IPS-18a (cell line): Measurements from ENCODE around the gene DESI1.

Experiments
- H3K27ac ChIP-seq: one replicate; pipeline ENCODE4 v1.5.1; 2013; ENCODE audit warnings: low read length
- H3K27me3 ChIP-seq: one replicate; pipeline ENCODE4 v1.6.1; 2013; ENCODE audit warnings: mild to moderate bottlenecking, low read length; ENCODE audit not compliant: control insufficient read depth, insufficient read depth
- H3K36me3 ChIP-seq: one replicate; pipeline ENCODE4 v1.6.1; 2013; ENCODE audit warnings: low read depth, low read length; ENCODE audit not compliant: control insufficient read depth
- H3K4me1 ChIP-seq: one replicate; pipeline ENCODE4 v1.6.1; 2013; ENCODE audit warnings: low read depth, low read length; ENCODE audit not compliant: control insufficient read depth
- H3K4me3 ChIP-seq: one replicate; pipeline ENCODE4 v1.5.1; 2013; ENCODE audit warnings: low read length
- H3K9ac ChIP-seq: one replicate; pipeline ENCODE4 v1.6.1; 2013; ENCODE audit warnings: mild to moderate bottlenecking, low read length, moderate library complexity
- H3K9me3 ChIP-seq: one replicate; pipeline ENCODE4 v1.6.1; 2013; ENCODE audit warnings: low read depth, low read length; ENCODE audit not compliant: control insufficient read depth

The DESI1 gene

DNA sequence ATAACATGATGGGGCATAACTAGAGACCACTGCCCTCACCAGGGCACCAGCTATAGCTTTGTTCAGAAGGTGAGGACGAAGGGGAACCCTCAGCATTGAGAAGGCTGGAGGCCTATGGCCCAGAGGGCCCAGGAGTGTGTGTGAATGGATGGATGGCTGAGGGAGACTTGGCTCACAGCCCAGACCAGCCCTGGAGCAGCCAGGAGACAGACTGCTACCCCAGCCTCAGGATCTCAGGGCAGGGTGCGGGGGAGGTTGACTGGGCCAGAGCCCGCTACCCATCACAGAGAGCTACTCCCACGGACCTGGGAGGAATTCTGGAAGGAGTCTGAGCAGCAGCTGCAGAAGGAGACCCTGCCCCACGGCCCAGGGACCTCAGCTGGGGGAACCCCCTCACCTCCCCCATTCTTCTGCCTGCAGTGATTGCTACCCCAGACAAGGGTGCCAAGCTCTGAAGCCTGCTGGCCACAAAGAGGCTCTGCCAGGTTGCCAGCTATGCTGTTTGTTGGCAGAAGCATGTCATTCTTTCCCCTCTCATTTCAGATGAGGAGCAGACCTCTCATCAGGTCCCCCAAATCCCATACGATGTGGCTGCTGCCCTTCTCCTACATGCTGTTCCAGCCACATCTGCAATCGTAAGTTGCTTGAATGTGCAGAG lies 65.4 kb downstream of the DESI1 start:
- Histone ChIP-seq H3K9me3 (no peaks in the 10 kb centered on the region), H3K27ac (no peak overlapping the region), H3K27me3 (no peaks in the 10 kb centered on the region), H3K4me3 (no peak overlapping the region), H3K4me1 (peaks cover 3% of the 10 kb centered on the region), H3K36me3 (no peaks in the 10 kb centered on the region), H3K9ac (no peak overlapping the region)

DNA sequence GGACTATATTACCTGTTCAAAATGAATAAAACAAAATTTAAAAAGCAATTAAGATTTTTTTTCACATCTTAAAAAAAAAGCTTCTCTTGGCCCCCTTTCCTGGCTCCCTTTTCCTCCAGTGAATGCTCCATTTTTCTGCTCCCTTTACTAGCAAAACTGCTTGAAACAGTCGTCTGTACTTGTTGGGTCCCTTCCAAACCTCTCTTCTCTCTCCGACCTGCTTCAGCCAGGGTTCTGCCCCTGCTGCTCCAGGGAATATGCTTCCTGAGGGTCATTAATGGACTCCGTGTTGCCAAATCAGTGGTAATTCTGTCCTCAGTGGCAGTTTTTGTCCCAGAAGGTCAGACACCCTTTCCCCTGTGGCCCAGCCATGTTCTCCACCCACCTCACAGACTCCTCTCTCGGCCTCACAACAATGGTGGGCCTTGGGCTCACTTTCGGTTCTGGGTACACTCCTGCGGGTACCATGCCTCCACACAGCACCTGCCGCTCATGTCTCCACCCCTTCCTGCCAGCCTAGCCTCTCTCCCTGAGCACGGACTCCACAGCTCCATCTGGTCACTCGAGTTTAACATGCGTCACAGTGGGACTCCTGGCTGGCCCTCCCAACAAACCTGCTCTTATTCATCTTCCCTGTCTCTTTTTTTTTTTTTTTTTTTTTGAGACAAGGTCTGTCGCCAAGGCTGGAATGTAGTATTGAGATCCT lies 68.8 kb downstream of the DESI1 start:
- no peak overlapping the region for H3K9ac ChIP-seq
- no peaks in the 10 kb centered on the region for H3K36me3 ChIP-seq
- no peak overlapping the region for H3K27ac ChIP-seq
- no peak overlapping the region for H3K4me3 ChIP-seq
- no peaks in the 10 kb centered on the region for H3K4me1 ChIP-seq
- H3K9me3 ChIP-seq: no peaks in the 10 kb centered on the region
- no peaks in the 10 kb centered on the region for H3K27me3 ChIP-seq

DNA sequence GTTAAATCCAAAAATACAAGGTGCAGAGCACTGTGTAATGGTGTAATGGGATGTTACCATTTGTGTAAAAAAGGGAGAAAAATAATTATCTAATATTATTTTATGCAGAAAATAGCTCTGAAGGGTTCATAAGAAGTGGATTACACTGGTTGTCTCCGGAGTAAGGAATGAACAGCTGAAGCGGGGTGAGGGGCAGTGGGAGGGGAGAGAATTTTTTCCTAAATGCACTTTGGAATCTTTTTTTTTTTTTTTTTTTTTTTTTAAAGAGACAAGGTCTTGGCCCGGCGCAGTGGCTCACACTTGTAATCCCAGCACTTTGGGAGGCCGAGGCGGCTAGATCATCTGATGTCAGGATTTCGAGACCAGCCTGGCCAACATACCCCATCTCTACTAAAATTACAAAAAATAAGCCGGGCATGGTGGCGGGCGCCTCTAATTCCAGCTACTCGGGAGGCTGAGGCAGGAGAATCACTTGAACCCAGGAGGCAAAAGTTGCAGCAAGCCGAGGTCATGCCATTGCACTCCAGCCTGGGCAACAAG lies 69.8 kb downstream of the DESI1 start:
- Histone ChIP-seq H3K36me3 (no peaks in the 10 kb centered on the region), H3K27ac (no peak overlapping the region), H3K9ac (no peak overlapping the region), H3K4me3 (no peak overlapping the region), H3K4me1 (no peaks in the 10 kb centered on the region), H3K27me3 (no peaks in the 10 kb centered on the region), H3K9me3 (no peaks in the 10 kb centered on the region)

DNA sequence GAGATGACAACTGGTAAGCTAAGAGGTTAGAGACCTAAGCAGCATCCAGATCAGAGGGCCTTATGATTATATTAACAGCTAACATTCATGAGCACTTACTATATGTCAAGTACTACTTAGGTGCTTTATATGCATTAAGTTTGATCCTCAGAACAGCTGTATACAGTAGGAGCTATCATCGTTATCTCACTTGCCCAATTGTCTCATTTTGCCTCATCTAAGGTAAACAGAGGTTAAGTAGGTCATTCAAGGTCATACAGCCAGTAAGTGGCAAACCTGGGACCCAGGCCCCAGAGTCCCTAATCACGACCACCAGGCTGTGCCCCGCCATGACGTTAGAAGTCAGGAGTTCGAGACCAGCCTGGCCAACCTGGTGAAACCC lies 72.0 kb downstream of the DESI1 start:
- H3K36me3 ChIP-seq: no peaks in the 10 kb centered on the region

More for the DNA sequence above, 72.0 kb downstream of the DESI1 start:
- Histone ChIP-seq H3K4me3 (no peak overlapping the region), H3K27ac (no peak overlapping the region), H3K4me1 (peaks cover 5% of the 10 kb centered on the region), H3K27me3 (no peaks in the 10 kb centered on the region), H3K9me3 (no peaks in the 10 kb centered on the region), H3K9ac (no peak overlapping the region)
